HG03108 (cell line): ENCODE measurements around the gene RNF39.

Source experiments
- ATAC-seq: cut with Tn5 transposase; IDR thresholded peaks from one replicate; pipeline ENCODE4 v1.9.1; 2021; ENCODE audit warnings: moderate library complexity; ENCODE audit not compliant: unreplicated experiment

RNF39 gene

GRCh38 chr6:30097902-30098768, 22.6 kb upstream of the RNF39 start:
- no peak for ATAC-seq

GRCh38 chr6:30096829-30097228, 21.3 kb upstream of the RNF39 start:
- no peak for ATAC-seq

GRCh38 chr6:30093951-30094661, 18.5 kb upstream of the RNF39 start:
- no peak for ATAC-seq

GRCh38 chr6:30092852-30093543, 17.4 kb upstream of the RNF39 start:
- ATAC-seq = no peak

DNA sequence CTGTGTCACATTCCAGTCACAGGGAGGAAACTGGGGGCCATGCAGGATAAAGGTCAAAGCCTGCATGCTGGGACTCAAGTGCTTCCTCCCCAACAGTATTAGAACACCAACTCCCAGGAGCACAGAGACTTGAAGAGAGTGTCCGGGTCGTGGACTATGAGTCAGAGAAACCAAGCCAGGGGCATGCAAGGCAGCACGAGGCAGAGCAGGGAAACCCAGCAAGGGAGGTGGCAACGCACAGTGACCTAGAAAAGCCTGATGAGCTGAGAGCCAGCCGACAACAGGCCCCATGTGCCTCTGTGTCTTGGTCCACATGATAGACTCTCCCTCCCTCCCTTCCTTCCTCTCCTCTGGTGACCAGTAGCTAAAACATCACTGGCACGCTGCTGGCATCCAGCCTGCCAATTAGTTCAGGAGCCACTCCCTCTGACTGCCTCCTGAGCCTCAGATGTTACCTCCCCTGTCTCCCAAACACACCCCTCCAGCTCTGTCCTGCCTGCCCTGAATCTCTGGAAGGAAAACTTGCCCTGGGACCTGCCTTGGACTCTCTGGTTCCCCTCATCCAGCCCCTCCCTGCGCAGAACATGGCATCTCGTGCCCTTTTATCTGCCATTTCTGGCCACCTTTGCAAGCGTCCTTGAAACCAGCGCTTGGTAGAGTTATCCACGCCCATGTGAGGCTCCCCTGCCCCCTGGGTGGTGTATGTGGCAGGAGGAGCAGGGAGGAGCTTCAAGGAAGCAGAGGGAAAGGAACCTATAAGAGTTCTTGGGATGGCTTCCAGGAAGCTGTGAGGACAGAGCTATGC, 16.2 kb upstream of the RNF39 start:
- ATAC-seq = no peak

- no peak for ATAC-seq
Observed at GRCh38 chr6:30087876-30088275, 12.3 kb upstream of the RNF39 start.

GRCh38 chr6:30077218-30077617, 1.6 kb upstream of the RNF39 start:
- no peak for ATAC-seq

GRCh38 chr6:30075790-30076732, 492 bp upstream of the RNF39 start:
- no peak for ATAC-seq

DNA sequence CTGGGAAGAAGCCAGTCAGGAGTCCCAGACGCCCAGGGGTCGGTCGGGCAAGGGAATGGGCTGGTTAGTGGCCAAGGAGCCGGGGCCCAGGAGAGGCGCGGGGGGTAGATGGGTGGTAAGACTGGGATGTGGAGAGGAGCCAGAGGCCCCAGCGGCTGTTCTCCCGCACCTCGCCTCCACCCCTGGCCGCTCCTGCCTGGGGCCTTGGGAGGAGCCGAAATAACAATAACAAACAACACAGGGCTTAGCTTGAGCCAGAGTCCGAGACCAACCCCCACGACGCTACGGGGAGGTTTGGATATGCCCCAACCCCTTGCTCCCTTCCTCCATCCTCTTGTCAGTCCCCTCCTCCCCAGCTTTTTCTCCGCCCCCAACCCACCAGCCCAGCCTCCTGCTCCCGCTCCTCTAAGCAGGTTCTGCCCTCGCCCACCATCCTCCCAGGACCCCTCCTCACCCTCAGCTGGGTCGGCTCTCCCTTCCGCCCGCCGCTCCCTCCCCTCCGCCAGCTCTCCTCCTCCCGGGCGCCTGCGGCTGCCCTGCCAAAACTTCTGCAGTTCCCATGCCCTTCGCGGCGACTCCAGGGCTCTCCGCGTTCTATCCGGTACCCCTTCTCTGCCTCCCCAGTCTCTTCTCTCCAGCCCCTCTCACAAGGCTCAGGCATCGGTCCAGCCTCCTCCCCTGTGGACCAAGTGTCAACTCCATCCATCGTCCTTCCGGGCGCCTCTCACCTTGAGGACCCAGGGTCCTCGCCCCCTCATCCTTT, 1.1 kb downstream of the RNF39 start:
- no peak for ATAC-seq

DNA sequence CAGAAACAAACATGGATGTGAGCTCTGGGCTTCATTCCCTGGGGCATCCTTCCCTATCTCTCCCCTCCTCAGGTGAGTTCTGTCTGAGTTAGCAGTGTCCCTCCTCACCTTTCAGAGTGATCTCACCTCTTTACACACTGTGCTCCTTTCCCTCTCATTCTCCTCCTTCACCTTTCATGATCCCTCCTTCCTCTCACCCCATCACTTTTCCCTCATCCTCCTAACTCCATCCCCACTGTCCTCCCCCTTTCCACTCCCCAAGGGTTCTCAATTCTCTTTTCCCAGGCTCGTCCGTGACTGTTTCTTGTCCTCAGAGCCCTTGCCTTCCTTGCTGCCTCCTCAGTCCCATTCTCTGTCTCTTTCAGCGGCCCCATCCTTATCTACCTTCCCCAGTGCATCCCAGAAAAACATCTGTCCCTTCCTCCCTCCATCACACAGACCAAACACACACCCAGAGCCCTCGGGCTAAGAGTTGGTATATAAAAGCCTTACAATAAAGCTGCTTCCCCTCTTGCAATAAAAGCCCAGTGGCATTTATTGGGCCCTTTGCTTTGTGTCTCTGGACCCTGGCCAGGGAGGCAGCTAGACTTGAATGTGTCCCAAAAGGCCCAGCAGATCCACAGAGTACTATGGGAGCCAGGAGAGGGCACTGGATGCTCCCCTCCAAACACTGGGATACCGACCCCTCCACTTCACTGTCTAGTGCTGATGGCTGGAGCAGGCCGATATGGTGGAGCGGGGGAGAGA, 1.9 kb downstream of the RNF39 start:
- ATAC-seq = no peak

- ATAC-seq = no peak
Observed at GRCh38 chr6:30071858-30072257, 3.7 kb downstream of the RNF39 start.

GRCh38 chr6:30071081-30071818, 4.3 kb downstream of the RNF39 start:
- no peak for ATAC-seq

DNA sequence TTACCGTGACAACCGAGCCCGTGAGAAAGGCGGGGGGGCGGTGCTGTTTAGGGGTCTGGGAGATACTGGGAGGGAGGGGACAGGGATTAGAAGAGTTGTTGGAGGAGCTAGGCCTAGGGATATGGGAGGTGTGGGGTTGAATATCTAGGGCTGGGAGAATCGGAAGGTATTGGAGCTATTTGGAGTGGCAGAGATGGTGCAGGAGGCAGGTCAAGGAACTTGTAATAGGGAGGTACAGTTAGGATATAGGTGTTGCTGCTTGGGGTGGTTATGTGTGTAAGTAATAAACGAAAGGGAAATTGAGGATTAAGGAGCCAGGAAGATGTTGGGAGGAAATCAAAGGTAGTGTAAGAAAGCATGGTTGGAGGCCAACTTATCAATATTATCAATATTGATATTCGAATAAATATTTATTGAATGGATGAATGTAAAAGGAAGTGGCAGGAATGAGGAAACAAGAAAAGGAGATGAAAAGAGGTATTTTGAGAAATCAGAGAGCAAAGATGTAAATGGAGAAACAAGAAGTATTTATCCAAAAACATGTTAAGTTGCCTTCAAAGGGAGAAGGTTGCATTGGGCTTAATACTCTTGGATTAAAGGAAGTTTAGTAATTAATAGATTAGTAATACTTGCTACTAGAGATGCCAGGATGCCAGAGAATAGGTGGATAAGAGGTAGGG, 8.0 kb downstream of the RNF39 start:
- no peak for ATAC-seq

DNA sequence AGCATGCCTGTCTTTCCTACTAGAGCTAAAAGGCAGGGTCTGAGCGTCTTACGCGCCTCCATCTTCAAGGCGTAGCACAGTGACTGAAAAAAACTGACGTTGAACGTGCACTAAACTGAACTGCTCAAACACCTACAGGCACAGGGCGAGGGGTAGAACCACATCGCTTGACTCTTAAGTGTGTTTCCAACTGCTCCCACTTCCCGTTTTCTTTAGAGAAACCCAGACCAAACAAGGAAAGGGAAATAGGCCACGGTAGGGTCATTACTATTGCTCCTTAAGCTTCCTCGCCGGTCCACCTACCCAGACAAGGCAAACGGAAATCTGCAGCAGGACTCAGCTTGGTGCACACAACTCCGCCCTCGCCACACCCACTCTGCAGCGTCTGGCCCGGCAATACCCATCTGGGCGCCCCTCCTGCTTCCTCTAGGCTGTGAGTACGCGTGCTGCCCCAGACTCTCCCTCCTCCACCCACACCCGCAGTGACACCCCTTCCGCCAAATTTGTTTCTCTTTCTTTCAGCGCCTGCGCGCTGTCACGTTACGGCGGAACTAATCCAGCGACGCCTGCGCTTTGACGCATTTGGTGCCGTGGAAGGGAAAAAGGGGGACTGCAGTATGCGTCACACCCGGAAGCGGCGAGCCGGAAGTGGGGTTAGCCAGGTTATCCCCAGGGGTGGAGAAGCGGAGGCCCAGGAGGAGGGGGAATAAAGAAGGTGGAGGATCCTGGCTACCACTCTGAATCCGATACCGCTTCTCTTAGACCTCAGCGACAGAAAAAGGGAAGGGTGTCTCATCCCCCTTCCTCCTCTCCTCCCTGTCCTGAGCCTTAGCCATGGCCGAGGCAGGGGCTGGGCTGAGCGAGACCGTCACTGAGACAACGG, 8.8 kb downstream of the RNF39 start, which contains the start of gene PPP1R11:
Gene PPP1R11, plus strand, starts transcription at position 622 of the 883 bp plus-strand sequence. Its CDS starts 213 bp downstream, at position 835.
- ATAC-seq = peak; percentile 95

- no peak for ATAC-seq
Observed at GRCh38 chr6:30066082-30066481, 9.5 kb downstream of the RNF39 start.

DNA sequence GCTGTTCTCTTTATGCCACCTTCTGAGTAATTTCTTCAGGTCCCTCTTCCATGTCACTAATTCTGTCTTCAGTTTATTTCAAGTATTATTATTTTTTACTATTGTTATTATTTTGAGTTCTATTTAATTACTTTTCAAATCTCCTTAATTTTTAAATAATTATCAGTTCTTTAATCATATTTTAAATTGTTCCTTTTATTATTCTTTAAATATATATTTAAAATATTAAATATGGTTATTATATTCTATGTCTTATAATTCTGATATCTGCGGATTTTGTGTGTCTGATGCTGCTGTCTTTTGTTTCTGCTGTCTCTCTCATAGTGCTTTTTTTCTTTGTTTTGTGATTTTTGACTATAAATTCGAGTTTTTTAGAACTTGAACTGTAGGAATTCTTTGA, 12.3 kb downstream of the RNF39 start:
- ATAC-seq = no peak
